Fibroblast of skin of right quadriceps (primary cell): ENCODE data around the gene RPS6KA2.
A peak's percentile ranks its signal among the peaks of the same experiment; 100 is the strongest.
"Not testable (repeated sequence)": the region's sequence is repeated elsewhere in the genome, so short reads cannot be mapped to it uniquely, and the experiment has no call there.

Experiments
- DNase-seq: peaks from one replicate; pipeline ENCODE4 v3.0.0-alpha.2; 2013

The RPS6KA2 gene

DNA sequence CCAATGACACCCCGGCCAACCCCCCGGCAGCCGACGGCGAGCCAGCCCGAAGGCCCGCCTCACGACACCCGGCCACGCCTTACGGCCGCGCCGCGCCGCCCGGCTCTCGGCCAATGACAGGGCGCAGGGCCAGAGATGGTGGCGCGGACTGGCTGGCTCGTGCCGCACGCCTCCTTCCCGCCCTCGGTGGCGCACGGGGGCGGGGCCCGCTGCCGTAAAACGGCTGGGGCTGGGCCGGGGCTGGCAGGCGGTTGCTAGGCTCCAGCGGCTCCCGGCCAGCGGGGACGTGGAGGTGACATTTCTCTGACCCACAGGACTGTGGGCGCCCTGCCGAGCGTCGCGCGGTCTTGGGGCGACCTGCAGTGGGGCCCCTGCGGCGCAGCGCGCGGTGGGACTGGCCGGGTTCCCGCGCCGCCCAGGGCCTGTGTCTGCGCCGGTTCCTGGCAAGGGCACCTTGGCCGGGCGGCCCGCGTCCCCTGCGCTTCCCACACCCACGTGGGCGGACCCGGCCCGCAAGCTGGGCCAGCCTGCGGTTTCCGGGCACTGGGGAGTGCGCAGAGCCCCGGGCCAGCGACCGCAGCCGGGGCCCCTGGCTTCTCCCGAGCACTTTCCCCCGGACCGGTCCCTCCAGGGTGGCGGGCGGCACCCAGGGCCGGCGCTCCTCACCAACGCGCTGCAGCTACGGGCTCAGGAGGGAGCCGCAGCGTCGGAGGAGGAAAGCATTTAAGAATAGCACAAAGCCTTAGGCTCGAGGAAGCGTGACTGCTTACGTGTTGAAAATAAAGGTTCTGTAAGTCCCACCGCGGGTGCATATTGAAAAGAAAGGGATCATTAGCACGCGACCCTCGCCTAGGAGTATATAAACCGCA is 243.9 kb downstream of the RPS6KA2 start, which contains the start of gene MPC1:
MPC1 (minus strand) TSS at position 8 of the 869 bp plus-strand sequence. CDS start 64 bp downstream, outside the sequence.
- DNase-seq, result peak; percentile 95

DNA sequence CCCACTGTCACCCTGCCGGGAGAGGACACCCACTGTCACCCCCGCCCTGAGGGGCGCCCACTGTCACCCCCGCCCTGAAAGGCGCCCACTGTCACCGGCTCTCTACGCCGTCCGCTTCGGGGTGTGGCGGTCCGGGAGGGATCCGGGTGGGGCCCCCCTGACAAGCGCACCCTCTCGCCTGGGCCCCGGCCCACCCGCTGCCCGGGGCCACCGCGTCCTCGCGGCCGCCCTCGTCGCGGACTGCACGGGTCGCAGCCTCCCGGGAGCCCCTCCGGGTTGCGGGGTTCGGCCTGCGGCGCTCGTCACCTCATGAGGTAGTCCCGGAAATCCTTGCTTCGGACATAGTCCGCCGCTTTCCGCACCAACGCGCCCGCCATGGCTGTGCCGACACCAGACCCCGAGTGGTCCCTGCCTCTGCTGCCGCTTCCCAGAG is 244.5 kb downstream of the RPS6KA2 start:
- DNase-seq, result no peak

- peak; percentile 32 for DNase-seq
Observed at GRCh38 chr6:166381733-166382499, 245.1 kb downstream of the RPS6KA2 start.

DNA sequence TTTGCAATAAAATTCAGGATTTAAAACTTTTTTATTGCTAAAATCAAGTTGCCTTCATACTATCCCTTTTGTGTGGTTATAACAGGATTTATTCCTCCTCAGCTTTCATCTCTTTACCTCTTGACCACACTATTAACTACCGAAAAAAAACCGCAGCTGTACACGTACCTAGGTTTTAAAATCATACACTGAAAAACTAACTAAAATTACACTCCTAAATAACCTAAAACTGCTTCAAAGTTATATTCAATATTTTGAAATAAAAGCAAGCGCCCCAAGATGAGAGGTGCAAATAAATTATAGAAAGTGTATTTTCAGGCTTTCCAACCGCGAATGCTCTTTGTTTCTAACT is 245.7 kb downstream of the RPS6KA2 start:
- no peak for DNase-seq

DNA sequence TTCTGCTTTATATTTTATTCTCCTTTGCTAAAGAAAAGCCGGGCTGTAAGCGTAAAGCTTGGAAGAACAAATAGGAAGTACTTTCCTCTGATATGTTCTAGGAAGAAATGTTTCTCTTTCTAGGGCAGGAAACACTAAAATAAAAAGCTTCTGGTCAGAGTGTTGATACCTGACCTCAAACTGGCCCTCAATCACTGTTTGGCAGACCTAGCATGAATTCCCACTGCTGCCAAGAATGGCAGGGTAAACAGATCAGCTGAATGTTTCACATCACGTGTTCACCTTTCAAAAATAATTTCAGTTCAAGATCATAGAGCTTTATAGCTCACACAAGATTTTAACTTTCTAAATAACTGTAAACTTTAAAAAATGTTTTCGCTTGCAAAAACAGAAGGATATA is 247.3 kb downstream of the RPS6KA2 start:
- DNase-seq, result no peak

DNA sequence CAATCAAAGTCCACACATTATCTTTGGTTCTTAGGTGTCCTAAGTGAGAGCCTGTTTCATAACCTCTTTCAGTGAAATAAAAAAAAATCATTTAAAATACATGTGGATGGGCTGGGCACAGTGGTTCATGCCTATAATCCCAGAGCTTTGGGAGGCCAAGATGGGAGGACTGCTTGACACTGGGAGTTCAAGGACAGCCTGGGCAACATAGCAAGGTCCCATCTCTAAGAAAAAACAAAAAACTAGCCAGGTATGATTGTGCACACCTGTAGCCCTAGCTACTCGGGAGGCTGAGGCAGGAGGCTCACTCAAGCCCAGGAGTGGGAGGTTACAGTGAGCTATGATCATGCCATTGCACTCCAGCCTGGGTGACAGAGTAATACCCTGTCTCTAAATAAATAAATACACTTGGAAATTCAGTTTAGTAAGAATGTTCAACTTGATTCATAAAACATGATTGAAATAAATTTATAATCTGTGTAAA is 247.9 kb downstream of the RPS6KA2 start:
- DNase-seq, result no peak

DNA sequence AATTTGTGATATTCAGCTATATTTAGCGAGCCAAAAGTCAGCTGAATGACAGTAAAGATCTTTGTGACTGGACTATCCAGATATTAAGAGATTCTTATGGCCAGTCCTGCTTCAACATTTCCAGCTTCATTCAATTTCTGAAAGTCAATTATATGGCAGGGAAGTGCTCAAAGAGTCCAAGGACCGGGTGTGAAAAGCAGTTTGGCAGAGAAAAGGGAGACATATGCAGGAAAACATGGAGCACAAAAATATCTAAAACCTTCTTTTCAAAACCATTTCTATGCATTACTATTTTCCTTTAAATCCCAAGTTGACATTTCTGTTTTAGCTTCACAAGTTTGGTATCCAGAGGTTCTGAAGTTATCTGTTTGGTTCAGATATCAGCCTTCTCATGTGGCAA is 249.3 kb downstream of the RPS6KA2 start:
- no peak for DNase-seq

DNA sequence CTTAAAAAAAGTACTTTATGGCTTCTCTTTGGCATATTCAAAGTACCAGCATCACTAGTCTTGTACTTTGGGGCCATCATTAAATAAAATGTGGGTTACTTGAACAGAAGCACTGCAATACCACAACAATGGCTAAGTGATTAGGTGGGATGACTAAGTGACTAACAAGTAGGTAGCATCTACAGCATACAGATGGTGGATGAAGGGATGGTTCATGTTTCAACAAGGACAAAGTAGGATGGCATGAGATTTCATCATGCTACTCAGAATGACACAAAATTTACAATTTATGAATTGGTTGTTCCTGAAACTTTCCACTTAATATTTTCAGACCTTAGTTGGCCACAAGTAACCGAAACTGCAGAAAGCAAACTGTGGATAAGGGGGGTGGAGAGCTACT is 252.0 kb downstream of the RPS6KA2 start:
- DNase-seq, result no peak

- DNase-seq, result no peak
Observed at GRCh38 chr6:166370489-166370888, 256.6 kb downstream of the RPS6KA2 start.

- DNase-seq, result no peak
Observed at GRCh38 chr6:166369782-166370181, 257.3 kb downstream of the RPS6KA2 start.

GRCh38 chr6:166366921-166367320 is 260.1 kb downstream of the RPS6KA2 start:
- no peak for DNase-seq

GRCh38 chr6:166365806-166366205 is 261.2 kb downstream of the RPS6KA2 start:
- no peak for DNase-seq

- DNase-seq, result peak; percentile 32
Observed at GRCh38 chr6:166365221-166365620, 261.8 kb downstream of the RPS6KA2 start.

DNA sequence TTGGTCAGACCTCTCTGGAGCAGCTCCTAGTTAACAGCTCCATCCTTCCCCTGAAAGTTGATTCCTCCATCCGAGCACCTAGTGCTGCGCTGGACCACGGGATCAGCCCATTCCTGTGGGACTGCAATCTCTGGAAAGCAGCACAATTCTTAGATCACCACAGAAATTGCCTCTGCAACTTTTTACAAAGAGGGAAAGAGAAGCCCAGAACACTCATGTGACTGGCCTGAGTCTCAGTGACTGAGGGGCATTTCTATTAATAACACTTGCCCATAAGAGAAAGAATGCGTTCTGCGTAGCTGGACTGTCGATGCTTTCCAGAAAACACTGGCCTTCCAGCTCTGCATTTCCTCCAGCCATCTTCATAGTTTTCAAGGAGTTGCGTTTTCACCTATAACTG is 262.6 kb downstream of the RPS6KA2 start:
- no peak for DNase-seq

DNA sequence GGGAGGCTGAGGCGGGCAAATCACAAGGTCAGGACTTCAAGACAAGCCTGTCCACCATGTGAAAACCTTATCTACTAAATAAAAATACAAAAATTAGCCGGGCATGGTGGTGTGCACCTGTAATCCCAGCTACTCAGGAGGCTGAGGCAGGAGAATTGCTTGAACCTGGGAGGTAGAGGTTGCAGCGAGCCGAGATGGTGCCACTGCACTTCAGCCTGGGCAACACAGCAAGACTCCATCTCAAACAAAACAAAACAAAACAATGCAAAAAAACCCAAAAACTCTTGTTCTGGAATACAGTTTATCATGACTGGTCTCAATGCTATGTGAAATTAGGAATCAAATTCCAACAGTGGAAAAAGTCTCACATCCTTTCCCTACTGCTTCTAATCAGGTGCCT is 264.6 kb downstream of the RPS6KA2 start:
- DNase-seq, result not testable (repeated sequence)

GRCh38 chr6:166361077-166361429 is 266.0 kb downstream of the RPS6KA2 start:
- no peak for DNase-seq

DNA sequence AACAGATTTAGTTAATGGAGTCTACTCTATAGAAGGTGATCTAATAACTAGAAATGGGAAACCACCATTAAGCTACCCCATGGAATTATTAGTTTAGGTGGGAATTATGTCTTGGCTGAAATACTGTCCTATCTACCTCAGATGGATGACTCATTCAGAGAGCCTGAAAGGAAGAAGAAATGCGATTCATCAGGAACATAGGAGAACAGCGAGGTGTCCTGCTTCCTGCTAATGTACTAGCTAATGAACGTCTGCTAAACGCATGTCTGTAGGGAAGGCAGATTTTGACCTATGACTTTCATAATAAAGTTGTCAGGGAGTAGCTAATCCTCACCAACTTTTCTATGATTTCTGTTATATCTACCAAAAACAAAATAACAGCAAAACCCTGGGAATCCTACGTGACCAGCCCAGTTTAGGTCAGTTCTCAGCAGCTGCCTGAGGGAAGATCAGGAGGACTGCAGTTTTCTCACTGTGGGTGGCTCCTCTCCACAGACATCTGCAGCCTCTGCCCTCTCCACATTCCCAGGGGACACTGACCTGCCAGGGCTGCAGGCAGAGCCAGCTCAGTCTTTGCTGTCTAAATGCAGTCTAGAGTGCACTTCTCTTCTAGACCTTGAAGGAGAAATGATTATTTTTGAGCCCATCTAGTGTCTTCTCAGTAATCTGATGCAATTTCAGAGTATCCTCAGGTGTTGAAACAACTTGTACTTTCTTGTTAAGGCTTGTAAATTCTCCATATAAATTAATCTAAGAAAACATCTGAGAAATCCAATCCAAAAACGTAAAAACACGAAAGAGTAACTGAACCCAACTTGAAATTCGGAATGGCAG is 266.6 kb downstream of the RPS6KA2 start:
- DNase-seq, result no peak
